Pulmonary artery endothelial cell (primary cell): ENCODE results near the gene PRPF40B. TPM values are rescaled to one million over a fixed set of nuclear protein-coding genes. Genes with fewer than 3 reads are reported as not detected.

Experiments used
- DNase-seq: peaks from one replicate; pipeline ENCODE4 v3.0.0-alpha.2; 2011; ENCODE audit warnings: low read depth, low spot score
- total RNA-seq: library from RNA; depleted of rRNA; stranded (reverse); fragments of >200 nt; gene quantifications from 2 replicates; pipeline ENCODE4 v1.2.3, GENCODE V29; 2014

Gene PRPF40B
- total RNA-seq, 1 donor from 2014 or later: 4.1 TPM

DNA sequence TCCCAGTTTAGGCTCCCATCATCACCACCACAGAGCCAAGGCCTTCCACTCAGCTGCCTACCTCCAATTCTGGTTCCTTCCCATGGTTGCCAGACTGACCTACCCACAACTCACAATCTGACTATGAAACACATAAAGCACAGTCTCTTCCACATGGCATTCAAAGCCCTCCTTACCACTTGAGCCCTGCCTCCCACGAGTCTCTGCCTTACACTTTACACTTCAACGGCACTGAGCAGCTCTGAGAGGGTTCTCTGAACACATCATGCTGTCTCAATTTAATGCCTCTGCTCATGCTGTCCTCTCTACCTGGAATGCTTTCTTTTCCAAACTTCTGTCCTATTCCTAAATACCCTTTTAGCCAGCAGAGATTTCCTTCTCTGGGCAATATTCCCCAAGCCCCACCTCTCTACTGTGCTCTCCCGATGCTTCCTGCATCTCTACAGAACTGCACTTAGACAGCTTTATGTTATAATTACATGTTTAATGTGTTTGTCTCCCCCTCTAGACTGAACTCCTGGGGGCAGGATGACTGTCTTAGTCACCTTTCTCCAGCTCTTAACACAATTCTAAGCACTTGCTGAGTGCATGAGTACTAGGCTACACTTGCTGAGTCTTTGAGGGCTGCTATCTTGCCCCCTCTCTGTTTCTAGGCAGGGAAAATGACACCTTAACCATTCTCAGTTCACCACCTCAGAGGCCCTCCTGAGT lies 60.4 kb downstream of the PRPF40B start:
- DNase-seq: no peak

DNA sequence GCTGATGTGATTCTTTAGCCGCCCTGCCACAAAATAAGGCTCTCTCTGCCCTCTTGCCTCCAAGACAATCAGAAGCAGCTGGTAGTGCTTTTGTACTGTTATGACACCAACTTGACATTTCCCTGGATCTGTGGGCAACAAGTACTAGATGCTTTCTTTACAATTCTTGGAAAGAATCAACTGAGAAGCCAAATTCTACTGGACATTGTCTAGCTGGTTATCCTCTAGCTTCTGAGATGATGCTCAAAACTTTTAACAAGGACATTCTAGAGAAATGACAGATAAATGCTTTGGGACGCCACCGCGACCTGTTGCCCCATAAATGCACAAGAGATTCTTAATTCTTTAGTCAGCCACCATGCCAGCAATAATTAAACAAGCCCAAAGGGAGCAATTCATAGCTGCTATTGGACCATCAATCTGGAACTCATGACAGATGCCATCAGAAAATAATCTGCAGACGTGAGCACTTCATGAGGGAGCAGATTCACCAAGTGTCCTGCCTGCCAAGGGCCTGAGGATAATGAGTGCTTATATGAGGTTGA lies 61.0 kb downstream of the PRPF40B start:
- DNase-seq: no peak

DNA sequence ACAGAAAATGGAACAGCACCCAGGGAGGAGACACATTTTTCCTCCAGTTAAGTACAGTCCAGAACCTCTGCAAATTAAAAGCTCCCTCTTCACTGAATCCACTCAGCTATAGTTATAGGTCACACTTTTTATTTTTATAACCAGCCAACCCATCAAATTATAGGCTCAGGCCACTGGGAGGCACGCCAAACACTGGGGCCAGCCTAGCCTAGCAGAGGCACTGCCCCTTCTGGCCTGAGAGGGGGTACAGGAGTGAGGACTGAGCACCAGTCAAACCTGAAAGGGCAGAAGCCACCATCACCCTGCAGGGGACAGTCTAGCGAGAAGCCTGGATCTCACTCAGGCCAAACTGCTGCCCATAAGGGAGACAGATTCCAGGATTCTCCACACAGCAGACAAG lies 64.6 kb downstream of the PRPF40B start:
- no peak for DNase-seq

DNA sequence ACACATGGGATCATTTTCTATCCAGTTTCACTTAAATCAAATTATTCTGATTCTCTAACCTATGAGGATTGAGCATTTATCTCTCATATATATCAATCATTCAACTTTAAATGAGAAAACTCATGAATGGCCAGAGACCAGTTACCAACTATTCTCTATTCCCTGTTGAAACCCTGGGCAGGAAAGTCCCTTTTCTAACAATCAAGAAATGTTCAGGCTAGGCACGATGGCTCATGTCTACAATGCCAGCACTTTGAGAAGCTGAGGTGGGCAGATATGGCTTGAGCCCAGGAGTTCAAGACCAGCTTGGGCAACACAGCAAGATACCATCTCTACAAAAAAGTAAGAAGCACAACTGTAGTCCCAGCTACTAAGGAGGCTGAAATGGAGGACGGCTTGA lies 65.9 kb downstream of the PRPF40B start:
- no peak for DNase-seq

DNA sequence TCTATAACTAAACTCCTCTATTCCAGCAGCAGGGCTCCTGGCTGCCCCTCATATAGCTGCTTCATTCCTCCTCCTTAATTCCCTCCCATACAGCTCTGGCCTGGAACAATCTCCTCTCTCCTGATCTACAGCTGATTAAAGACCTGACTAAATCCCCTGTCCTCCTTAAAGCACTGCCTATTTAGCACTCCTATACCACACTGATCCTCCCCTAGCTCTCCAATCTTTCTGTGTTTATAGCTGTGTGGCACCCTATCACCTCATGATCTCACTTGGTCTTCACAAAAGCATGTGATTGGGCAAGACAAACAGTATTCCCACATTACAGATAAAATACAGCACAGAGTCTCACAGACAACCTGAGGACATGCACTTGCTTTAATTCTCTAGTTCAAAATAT lies 66.4 kb downstream of the PRPF40B start:
- no peak for DNase-seq

DNA sequence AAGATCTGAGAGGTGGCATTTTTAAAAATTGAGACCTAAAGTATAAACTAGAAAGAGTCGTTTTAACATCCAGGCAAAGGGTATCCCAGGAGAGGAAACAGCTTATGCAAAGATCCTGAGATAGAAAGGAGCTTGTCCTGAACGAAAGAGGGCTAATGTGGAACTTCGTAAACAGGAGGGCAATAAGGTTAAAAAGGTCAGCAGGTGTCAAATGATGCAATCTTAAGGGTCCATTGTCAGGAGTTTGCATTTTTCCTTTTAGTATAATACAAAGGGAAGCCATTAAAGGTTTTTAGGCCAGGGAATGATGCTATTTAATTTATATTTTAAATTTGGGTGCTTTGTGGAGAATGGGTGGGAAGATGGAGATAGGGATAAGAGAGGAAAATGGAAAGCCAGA lies 69.5 kb downstream of the PRPF40B start:
- DNase-seq: no peak

DNA sequence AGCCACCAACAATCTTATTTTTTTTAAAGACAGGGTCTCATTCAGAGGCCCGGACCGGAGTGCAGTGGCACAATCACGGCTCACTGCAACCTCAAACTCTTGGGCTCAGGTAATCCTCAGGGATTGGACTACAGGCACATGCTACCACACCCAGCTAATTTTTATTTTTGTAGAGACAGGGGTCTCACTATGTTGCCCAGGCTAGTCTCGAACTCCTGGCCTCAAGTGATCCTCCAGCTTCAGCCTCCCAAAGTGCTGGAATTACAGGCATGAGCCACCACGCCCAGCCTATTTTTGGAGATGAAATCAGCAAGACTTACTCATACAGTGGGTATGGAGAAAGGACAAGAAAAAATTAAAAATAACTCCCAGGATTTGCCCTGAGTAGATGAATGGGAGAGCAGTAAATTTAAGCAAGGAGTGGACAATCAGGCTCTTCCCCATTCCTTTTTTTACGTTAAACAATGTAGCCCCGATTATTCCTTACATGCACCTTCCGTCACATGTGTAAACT lies 70.6 kb downstream of the PRPF40B start:
- no peak for DNase-seq

Other genes with a start within 250 kb of the PRPF40B start
- 0.26 and 0.28 TPM in 2 replicates for gene KCNH3, start 84.5 kb upstream of the PRPF40B start, total RNA-seq
- gene MCRS1, start 55.4 kb upstream of the PRPF40B start, total RNA-seq: 76.9 and 79.0 TPM in 2 replicates
- gene FAM186B, start 17.9 kb upstream of the PRPF40B start, total RNA-seq: 0.11 and 0.13 TPM in 2 replicates
- gene FMNL3, start 83.8 kb downstream of the PRPF40B start, total RNA-seq: 69.7 and 80.3 TPM in 2 replicates
- 333 and 433 TPM in 2 replicates for gene TMBIM6, start 118.0 kb downstream of the PRPF40B start, total RNA-seq
- gene NCKAP5L, start 204.9 kb downstream of the PRPF40B start, total RNA-seq: 11.8 and 11.9 TPM in 2 replicates
- 2.3 and 3.1 TPM in 2 replicates for gene BCDIN3D, start 219.5 kb downstream of the PRPF40B start, total RNA-seq